Stimulated activated CD4-positive, alpha-beta T cell treated with anti-CD3 and anti-CD28 coated beads, Interleukin-15, amount 100 ng/mL, for 24 hours (primary cell): ENCODE measurements around the gene WHAMM.
"Not testable (repeated sequence)": the region's sequence is repeated elsewhere in the genome, so short reads cannot be mapped to it uniquely, and the experiment has no call there.

ENCODE experiments used
- DNase-seq: peaks from one replicate; pipeline ENCODE4 v3.0.0-alpha.2; 2020

Gene WHAMM

GRCh38 chr15:82809308-82810060 is at the start of gene WHAMM:
Gene WHAMM (plus strand): TSS chr15:82809628. CDS start chr15:82809727, 99 bp downstream.
- DNase-seq, result peak; percentile 96

GRCh38 chr15:82763361-82764116 is 45.9 kb upstream of the WHAMM start:
- no peak for DNase-seq

DNA sequence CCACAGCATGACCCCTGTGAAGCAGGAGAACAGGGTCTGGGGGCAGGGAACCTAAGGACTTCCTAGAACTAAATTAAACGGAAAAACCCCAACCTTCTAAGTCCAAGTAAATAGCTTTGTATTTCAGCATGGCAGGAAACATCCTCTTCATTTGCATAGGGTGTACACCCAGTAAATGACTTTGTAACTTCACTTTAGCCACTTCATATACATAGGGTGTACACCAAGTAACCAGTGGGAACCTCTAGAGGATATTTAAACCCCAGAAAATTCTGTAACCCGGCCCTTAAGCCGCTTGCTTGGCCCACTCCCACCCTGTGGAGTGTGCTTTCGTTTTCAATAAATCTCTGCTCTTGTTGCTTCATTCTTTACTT is 45.3 kb upstream of the WHAMM start:
- no peak for DNase-seq

DNA sequence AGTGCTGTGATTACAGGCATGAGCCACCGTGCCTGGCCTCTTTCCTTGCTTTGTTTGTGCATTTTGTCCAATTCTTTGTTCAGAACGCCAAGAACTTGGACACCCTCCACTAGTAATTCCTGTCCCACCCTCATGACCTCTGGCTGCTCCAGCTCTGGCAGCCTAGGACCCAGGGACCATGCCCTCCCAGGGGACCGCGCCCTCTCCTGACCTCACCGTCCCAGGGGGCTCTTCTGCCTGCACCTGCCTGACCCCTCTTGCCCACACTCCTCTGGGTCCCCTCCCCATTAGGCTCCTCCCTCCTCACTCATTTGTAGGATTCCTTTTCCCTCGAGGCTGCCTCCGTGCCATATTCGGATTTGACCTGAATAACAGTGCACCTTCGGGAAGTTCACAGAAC is 44.7 kb upstream of the WHAMM start:
- DNase-seq, result no peak

DNA sequence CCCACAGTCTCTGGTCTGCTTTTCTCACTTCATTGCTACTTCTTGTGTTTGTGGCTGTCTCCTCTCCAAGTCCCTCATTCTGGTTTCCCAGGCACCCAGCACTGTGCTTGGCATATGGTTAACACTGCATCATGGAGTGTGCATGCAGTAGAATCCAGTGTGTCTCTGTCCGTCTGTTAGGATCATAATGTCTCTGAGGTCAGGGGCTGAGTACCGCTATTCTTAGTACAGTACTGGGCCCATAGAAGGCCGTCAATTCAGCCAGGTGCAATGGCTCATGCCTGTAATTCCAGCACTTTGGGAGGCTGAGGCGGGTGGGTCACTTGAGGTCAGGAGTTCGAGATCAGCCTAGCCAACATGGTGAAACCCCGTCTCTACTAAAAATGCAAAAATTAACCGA is 43.2 kb upstream of the WHAMM start:
- not testable (repeated sequence) for DNase-seq

GRCh38 chr15:82767163-82767829 is 42.1 kb upstream of the WHAMM start:
- DNase-seq, result no peak

GRCh38 chr15:82768414-82769054 is 40.9 kb upstream of the WHAMM start:
- DNase-seq, result no peak

DNA sequence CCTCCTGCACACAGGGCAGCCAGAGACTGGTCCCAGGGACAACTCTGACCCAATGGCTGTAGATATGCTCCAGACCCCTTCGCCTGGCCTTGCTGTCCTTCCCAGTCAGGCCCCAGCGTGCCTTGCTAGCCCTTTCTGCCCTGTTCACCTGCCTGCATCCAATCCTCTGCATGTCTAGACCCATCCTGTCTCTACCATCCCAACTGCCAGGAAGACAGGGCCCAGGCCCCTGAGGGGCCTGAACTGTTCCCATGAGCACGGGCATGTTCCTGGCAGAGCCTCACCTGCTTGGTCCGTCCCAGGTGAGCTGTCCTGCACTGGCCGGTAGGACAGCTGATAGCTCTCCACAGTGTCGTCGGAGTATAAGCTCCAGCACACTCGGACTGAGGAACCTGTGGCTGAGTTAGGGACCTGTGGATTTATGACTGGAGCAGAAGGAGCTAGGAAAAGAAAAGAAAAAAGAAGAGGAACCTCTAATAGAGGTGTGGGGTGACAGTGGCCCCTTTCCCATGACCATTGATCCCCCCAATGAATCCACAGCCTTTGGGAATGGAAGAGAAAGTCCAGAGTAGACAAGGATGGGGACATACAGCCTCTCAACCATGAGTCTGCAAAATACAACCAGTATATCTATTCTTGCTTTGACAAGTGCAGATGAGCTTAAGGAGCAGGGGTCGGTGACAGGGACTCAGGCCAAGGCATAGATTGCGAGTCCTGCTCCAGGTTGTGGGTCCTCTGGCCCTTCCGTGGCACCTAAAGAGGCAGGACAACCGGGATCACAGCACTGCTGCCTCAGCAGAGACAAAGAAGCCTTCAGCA is 37.4 kb upstream of the WHAMM start:
- no peak for DNase-seq

GRCh38 chr15:82774496-82774895 is 34.9 kb upstream of the WHAMM start:
- DNase-seq, result no peak

DNA sequence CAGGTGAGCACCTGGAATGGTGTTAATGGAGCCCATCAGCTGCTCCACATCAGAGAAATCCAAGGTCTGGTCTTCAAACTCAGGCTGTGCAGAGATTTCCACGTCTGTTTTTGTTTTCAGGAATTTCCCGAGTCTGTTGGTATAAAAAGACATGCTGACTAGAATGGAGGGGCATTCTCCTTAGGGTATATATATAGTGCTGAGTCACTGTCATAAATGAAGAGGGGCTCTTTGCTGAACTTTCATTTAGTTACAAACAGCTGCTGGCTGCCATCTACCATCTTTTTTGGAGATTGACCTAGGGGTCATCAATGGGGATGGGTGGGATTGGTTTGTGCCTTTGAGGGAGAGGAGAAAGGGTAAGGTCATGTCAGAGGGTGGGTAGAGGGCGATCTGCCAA is 30.7 kb upstream of the WHAMM start:
- DNase-seq, result no peak

DNA sequence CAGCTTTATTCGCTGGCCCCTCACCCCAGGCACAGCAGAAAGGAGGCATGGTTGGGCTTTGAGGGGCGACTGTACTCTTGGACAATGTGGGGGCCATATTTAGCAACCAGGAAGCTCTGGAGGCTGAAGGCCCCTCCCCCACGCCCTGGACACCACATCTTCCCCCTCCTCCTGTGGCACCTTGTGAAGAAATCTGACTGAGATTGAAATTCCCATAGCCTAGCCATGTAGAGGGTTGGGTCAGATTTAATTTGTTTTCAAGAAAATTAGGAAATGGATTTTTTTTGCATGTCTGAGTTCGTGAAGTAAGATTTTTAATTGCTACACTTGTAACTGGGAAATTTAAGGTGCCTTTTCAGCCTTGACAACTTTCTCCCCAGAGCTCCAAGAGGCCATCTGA is 28.1 kb upstream of the WHAMM start:
- no peak for DNase-seq

DNA sequence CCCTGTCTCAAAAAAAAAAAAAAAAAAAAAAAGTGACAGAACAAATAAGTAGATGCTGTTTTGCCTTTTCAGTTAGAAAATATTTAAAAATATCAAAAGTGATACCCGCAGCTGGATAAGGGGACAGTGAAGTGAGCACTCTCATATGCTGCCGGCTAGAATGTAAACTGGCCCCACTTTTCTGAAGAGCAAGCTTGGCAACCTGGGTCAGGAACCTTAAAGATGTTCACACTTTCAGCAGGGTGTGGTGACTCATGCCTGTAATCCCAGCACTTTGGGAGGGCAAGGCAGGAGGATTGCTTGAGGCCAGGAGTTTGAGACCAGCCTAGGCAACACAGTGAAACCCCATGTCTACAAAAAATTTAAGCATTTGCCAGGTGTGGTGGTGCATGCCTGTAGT is 20.9 kb upstream of the WHAMM start:
- no peak for DNase-seq

DNA sequence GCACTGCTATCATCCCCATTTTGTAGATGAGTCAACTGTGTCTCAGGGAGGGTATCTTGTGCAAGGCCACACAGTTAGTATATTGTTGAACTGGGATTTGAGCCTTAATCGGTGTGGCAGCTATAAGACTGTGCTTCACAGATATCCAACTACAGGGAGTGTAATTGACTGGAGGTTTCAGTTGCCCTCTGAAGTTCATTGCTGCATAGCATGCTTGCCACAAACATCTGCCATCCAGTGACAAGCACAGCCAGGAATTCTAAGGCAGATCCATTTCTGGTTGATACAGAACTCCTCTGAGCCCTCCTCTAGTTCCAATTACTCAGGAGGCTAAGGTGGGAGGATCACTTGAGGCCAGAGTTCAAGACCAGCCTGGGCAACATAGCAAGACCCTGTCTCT is 19.9 kb upstream of the WHAMM start:
- DNase-seq, result no peak

GRCh38 chr15:82790321-82790720 is 19.1 kb upstream of the WHAMM start:
- DNase-seq, result no peak

DNA sequence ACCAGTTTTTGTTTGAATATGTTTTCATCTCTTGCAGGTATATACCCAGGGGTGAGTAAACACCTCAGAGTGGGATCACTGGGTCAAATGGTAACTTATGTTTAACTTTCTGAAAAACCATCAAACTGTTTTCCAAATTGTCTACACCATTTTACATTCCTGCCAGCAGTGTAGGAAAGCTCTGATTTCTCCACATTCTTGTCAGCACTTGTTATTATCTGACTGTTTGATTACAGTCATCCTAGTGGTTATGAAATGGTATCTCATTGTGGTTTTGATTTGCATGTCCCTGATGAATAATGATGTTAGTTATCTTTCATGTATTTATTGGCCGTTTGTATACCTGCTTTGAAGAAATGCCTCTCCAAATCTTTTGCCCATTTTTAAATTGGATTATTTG is 17.4 kb upstream of the WHAMM start:
- no peak for DNase-seq

- no peak for DNase-seq
Measured at GRCh38 chr15:82793737-82794136, 15.7 kb upstream of the WHAMM start.

DNA sequence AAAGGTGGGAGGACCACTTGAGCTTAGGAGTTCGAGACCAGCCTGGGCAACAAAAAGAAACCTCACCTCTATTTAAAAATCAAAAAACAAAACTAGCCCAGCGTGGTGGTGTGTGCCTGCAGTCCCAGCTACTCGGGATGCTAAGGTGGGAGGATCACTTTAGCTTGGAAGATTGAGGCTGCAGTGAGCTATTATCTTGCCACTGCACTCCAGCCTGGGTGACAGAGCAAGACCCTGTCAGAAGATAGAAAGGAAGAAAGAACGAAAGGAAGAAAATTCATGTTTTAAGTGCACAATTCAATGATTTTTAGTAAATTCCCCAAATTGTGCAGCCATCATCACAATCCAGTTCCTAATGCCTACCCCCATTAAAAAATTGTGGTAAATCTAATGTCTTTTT is 11.3 kb upstream of the WHAMM start:
- DNase-seq, result no peak

GRCh38 chr15:82798531-82799166 is 10.8 kb upstream of the WHAMM start:
- no peak for DNase-seq

- DNase-seq, result no peak
Measured at GRCh38 chr15:82799183-82799841, 10.1 kb upstream of the WHAMM start.

- no peak for DNase-seq
Measured at GRCh38 chr15:82802497-82802896, 6.9 kb upstream of the WHAMM start.

- no peak for DNase-seq
Measured at GRCh38 chr15:82803793-82804574, 5.4 kb upstream of the WHAMM start.
